ENCODE results near the gene EXOC6B. TPM values are rescaled to one million over a fixed set of nuclear protein-coding genes. Genes with fewer than 3 reads are reported as not detected.

The EXOC6B gene
- 100 to 1,000 TPM in 9 of 10 donors, 10 to 100 TPM in 1; 97.9 to 243 (median 158) TPM for total RNA-seq
- 10 to 100 TPM; 16.3 to 20.2 TPM for polyA plus RNA-seq
- long read RNA-seq, donor 1, full-length matches to known transcripts = 15 of 86 reads
- long read RNA-seq, donor 1, partial matches to known transcripts = 11 of 86 reads
- long read RNA-seq, donor 1, other reads (novel, unspliced or antisense) = 60 of 86 reads
- long read RNA-seq, donor 2, full-length matches to known transcripts = 10 of 87 reads
- long read RNA-seq, donor 2, partial matches to known transcripts = 18 of 87 reads
- long read RNA-seq, donor 2, other reads (novel, unspliced or antisense) = 59 of 87 reads
- long read RNA-seq, donor 3, full-length matches to known transcripts = 14 of 135 reads
- long read RNA-seq, donor 3, partial matches to known transcripts = 22 of 135 reads
- long read RNA-seq, donor 3, other reads (novel, unspliced or antisense) = 99 of 135 reads

GRCh38 chr2:72825257-72826155, at the start of gene EXOC6B:
Gene EXOC6B, minus strand, starts transcription at chr2:72826033.
- Histone ChIP-seq H3K27me3 (no peaks in the 10 kb centered on the region), H3K9me3 (no peaks in the 10 kb centered on the region), H3K4me1 (peaks cover 3 to 49% (median 13%) of the 10 kb centered on the region in 9 donors), H3K36me3 (no peaks in the 10 kb centered on the region), H3K27ac (peak within 1 kb of the TSS; percentile 72 to 92 (median 86)), H3K4me3 (peak within 1 kb of the TSS; percentile 72 to 100 (median 90))
- DNase-seq = peak; percentile 95 to 96
- TF ChIP-seq CTCF (IDR thresholded peaks at IDR 0.05) = peak in 2 of 9 donors; percentile 26 to 45
- intact Hi-C loops (cut with DNase I) = loop anchor here in 2 of 10 donors (2.0 to 5.0 kb wide), 2 partner anchors 33 to 49 kb away; no protein-coding TSS in a partner anchor
- WGBS, 2 donors = 1% methylated on average over 48 to 71 of the region's 71 CpGs
- peak; percentile 96 to 99 (median 97) for ATAC-seq

DNA sequence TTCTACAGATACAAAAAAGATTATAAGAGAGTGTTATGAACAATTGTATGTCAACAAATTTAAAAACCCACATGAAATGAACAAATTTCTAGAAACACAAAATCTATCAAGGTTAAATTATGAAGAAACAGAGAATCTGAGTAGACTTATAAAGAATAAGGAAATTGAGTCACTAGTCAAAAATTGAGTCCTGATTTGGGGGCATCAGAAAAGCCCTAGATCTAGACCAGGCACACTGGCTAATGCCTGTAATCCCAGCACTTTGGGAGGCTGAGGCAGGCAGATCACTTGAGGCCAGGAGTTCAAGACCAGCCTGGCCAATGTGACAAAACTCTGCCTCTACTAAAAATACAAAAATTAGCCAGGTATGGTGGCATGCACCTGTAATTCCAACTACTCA, 46.0 kb upstream of the EXOC6B start:
- peaks cover 0 to 42% (median 0%) of the 10 kb centered on the region in 7 donors for H3K27me3 ChIP-seq
- H3K36me3 ChIP-seq = no peaks in the 10 kb centered on the region
- H3K4me3 ChIP-seq = no peak overlapping the region
- no peak for DNase-seq
- intact Hi-C loops (cut with DNase I) = no loop called here
- no peak for ATAC-seq
- H3K27ac ChIP-seq = no peak overlapping the region
- H3K4me1 ChIP-seq = no peaks in the 10 kb centered on the region
- TF ChIP-seq CTCF (IDR thresholded peaks at IDR 0.05) = no peak
- H3K9me3 ChIP-seq = peaks cover 0 to 11% (median 0%) of the 10 kb centered on the region in 11 donors

- 57 to 59% methylated on average over 1 of the region's 1 CpG for WGBS, 2 donors
Observed at GRCh38 chr2:72871060-72871459, 45.2 kb upstream of the EXOC6B start.

More at GRCh38 chr2:72871060-72871459, 45.2 kb upstream of the EXOC6B start:
- peaks cover 0 to 11% (median 0%) of the 10 kb centered on the region in 11 donors for H3K9me3 ChIP-seq
- H3K4me1 ChIP-seq = no peaks in the 10 kb centered on the region
- no peak overlapping the region for H3K27ac ChIP-seq
- H3K36me3 ChIP-seq = no peaks in the 10 kb centered on the region
- H3K27me3 ChIP-seq = peaks cover 0 to 35% (median 0%) of the 10 kb centered on the region in 7 donors
- DNase-seq (no peak), ATAC-seq (no peak)
- no peak for TF ChIP-seq CTCF (IDR thresholded peaks at IDR 0.05)
- intact Hi-C loops (cut with DNase I) = no loop called here
- H3K4me3 ChIP-seq = no peak overlapping the region

Data from heart right ventricle (tissue), 16 donors.